MG63 (cell line): ENCODE data around the gene SPATA1. TPM values are rescaled to one million over a fixed set of nuclear protein-coding genes. Genes with fewer than 3 reads are reported as not detected.

Source experiments
- DNase-seq: peaks from one replicate; pipeline ENCODE4 v3.0.0-alpha.2; 2020
- H3K27me3 ChIP-seq: fragments of 250-450 bp; sonication (Bioruptor Pico); 2 replicates; pipeline ENCODE4 v1.5.1; 2020; ENCODE audit warnings: mild to moderate bottlenecking, moderate library complexity
- H3K36me3 ChIP-seq: fragments of 250-450 bp; sonication (Bioruptor Pico); 2 replicates; pipeline ENCODE4 v1.5.1; 2020; ENCODE audit warnings: mild to moderate bottlenecking, moderate library complexity
- H3K4me3 ChIP-seq: fragments of 250-450 bp; sonication (Bioruptor Pico); 2 replicates; pipeline ENCODE4 v1.5.1; 2020; ENCODE audit warnings: mild to moderate bottlenecking, moderate library complexity
- H3K9me3 ChIP-seq: fragments of 250-450 bp; sonication (Bioruptor Pico); 2 replicates; pipeline ENCODE4 v1.5.1; 2020; ENCODE audit warnings: mild to moderate bottlenecking, moderate library complexity
- total RNA-seq: library from RNA; depleted of rRNA; stranded (reverse); fragments of >200 nt; shearing (Covaris generic); gene quantifications from 2 replicates; pipeline ENCODE4 v1.2.3, GENCODE V29; 2014; ENCODE audit warnings: low replicate concordance; rRNA removed

SPATA1 gene
- total RNA-seq, 1 experiment from 2014 or later, result not detected

DNA sequence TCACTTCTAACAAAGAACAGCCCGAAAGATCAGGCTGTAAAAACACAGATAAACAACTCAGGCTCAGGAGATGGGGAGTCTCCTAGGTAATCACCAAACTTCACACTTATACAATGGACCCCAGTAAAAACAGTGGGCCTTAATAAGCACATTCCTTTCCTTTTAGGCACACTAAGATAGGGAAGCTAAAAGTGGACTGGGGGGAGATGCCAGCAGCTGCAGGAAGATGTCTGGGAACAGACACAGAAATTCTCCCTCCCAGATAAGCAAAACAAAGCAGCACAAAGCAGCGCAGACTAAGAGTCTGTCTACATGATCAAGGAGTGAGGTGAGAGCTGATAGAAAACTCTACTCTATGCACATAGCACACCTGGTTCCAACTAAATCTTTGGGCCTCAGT is 97.0 kb downstream of the SPATA1 start:
- Histone ChIP-seq H3K9me3 (no peaks in the 10 kb centered on the region; the same call in 1 of the 2 replicates), H3K4me3 (peak overlapping the region; percentile 38)

DNA sequence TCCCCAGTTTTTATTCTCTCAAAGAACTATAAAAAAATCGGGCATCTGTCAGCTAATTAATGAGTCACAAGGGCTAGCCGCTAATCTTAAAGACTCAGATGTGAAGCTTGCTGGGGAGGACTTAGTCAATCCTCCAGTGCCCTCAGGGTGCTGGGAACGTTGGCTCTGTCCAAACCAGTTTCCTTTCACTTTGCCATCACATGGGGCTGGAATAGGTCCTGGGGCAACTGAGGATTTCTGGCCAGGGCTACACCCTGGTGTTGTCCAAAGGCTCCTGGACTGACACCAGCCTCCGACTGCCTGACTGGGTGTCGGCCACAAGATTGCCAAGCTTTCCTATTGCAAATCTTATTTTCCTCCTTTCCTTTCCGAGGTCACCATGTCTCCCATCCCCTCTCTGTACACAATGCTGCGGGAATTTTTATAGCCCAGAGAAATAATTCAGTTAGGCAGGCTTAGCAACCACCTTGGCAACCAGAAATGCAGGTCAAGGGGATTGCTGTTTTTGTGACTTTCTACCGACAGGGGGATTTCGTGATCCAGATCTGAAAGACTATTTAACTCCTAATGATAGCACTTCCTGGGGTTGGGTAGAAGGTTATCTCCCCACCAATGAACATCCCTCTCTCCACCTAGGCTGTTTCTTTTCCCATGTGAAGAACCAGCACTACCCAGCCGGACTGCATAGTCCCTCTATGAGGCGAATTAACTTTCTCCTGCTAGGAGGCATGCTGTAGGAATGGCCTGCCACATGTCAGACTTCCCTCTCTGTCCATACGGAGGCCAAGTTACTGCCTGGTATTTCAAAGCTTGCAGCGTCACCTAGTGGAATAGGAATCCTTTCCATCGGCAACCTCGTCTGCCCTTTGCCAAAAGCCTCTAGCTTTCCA is 98.0 kb downstream of the SPATA1 start:
- DNase-seq, result peak; percentile 93
- H3K27me3 ChIP-seq, result no peaks in the 10 kb centered on the region
- H3K36me3 ChIP-seq, result no peaks in the 10 kb centered on the region
- H3K4me3 ChIP-seq, result peak overlapping the region; percentile 38
- no peaks in the 10 kb centered on the region; the same call in 1 of the 2 replicates for H3K9me3 ChIP-seq

More for the DNA sequence above, 97.0 kb downstream of the SPATA1 start:
- Histone ChIP-seq H3K36me3 (no peaks in the 10 kb centered on the region), H3K27me3 (no peaks in the 10 kb centered on the region)
- peak; percentile 35 for DNase-seq

DNA sequence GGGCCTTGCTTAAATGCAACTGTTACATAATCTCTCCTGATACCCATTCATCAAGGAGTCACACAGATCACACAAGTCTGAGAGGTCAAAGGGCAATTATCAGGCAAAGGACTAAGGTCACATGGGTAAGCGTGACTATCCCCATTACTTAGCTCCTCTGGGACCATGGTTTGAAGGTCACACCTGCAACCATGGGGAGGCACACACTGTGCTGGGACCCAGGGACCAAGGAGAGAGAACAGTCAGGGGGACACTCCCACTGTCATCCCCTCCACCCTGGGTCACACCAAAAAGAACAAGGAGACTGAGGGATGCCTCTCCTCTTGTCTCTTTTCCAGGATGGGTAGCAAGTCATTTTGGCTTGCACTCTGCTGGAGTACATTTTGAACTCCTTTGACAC is 99.0 kb downstream of the SPATA1 start:
- Histone ChIP-seq H3K4me3 (no peak overlapping the region), H3K9me3 (no peaks in the 10 kb centered on the region; the same call in 1 of the 2 replicates), H3K36me3 (no peaks in the 10 kb centered on the region), H3K27me3 (no peaks in the 10 kb centered on the region)
- DNase-seq, result no peak

DNA sequence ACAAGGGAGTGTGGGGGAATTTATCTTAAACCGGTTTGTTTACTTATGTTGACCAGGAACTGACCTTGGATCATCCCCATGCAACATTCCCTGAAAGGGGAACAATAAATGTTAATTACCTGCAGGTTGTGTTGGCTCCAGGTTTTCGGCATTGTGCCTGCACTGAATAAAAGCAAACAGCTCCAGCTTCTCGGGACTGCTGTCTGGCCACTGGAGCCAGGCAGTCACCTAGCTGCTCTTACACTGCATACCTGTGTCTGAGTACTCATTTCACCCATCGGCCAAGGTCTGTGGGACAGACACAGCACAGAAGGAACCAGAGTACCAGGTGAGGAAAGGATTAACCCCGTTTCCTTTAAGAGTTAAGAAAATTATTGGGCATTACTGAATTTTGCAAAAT is 100.8 kb downstream of the SPATA1 start:
- no peak for DNase-seq
- H3K9me3 ChIP-seq, result no peaks in the 10 kb centered on the region; the same call in 1 of the 2 replicates
- H3K27me3 ChIP-seq, result no peaks in the 10 kb centered on the region
- no peak overlapping the region for H3K4me3 ChIP-seq
- no peaks in the 10 kb centered on the region for H3K36me3 ChIP-seq

DNA sequence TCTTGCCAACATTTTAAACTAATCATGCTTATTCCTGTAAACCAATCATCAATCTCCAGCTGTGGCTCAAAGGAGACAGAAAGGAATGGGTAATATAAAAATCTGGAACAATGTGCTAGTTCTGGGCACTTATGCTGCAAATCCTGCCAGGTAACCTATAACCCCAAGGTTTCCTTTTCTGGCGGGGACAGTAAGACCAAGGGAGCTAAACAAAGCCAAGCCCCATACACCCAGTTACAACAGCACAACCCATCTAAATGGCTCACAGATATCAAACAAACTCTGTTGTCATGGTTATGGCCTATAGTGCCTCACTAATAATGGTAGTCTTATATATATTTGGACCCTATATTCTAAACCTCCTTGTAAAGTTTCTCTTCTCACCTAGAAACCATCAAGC is 104.9 kb downstream of the SPATA1 start:
- 0 out of 2 replicates have a peak, but pooled peaks cover 4% of the 10 kb centered on the region for H3K36me3 ChIP-seq
- H3K9me3 ChIP-seq, result peaks cover 29% of the 10 kb centered on the region
- H3K27me3 ChIP-seq, result no peaks in the 10 kb centered on the region
- H3K4me3 ChIP-seq, result no peak overlapping the region
- no peak for DNase-seq

DNA sequence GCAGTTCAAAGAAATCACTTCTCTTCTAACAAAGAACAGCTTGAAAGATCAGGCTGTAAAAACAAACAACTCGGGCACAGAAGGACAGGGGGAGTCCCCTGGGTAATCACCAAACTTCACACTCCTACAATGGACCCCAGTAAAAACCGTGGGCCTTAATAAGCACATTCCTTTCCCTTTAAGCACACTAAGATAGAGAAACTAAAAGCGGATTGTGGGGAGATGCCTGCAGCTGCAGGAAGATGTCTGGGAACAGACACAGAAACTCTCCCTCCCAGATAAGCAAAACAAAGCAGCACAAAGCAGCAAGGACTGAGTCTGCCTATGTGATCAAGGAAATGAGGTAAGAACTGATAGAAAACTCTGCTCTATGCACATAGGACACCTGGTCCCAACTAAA is 105.6 kb downstream of the SPATA1 start:
- H3K36me3 ChIP-seq, result 0 out of 2 replicates have a peak, but pooled peaks cover 4% of the 10 kb centered on the region
- no peak overlapping the region for H3K4me3 ChIP-seq
- DNase-seq, result no peak
- H3K27me3 ChIP-seq, result no peaks in the 10 kb centered on the region
- H3K9me3 ChIP-seq, result peaks cover 31% of the 10 kb centered on the region

DNA sequence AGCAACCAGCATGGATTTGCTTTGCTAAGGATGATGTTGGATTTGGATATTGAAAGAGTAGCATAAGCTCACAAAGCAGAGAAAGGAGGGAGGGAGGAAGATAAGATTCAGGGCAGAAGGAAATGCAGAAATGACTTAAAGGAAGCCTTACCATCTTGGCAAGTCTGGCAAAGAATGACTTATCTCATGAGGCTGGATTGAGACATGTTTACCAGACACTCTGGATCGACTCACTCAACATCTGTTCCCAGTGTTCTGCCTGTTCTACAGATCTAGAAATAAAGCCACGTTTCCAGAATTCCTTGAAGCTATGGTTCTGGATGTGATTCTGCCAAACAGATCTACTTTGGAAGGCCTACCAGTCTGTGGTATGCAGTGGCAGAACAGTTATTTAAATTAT is 106.8 kb downstream of the SPATA1 start:
- Histone ChIP-seq H3K27me3 (no peaks in the 10 kb centered on the region), H3K4me3 (no peak overlapping the region), H3K9me3 (peaks cover 31% of the 10 kb centered on the region), H3K36me3 (0 out of 2 replicates have a peak, but pooled peaks cover 4% of the 10 kb centered on the region)
- DNase-seq, result no peak

DNA sequence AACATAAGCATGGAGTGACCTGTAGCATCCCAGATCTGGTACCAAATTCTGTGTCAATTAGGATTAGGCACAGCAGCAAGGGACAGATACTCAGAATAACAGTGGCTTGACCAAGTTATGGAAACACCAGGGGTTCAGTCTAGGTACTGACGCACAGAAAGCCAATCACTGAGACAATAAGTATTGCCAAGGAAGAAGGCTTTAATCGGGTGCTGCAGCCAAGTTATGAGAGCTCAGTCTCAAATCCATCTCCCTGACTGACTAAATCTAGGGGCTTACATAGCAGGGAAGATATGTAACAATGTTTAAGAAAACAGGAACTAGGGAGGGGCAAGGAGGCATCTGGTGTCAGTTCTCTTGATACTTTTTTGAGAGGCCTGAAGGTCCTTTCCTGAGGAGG is 107.7 kb downstream of the SPATA1 start:
- DNase-seq, result no peak
- no peaks in the 10 kb centered on the region for H3K27me3 ChIP-seq
- 0 out of 2 replicates have a peak, but pooled peaks cover 4% of the 10 kb centered on the region for H3K36me3 ChIP-seq
- H3K4me3 ChIP-seq, result no peak overlapping the region
- peaks cover 31% of the 10 kb centered on the region for H3K9me3 ChIP-seq

DNA sequence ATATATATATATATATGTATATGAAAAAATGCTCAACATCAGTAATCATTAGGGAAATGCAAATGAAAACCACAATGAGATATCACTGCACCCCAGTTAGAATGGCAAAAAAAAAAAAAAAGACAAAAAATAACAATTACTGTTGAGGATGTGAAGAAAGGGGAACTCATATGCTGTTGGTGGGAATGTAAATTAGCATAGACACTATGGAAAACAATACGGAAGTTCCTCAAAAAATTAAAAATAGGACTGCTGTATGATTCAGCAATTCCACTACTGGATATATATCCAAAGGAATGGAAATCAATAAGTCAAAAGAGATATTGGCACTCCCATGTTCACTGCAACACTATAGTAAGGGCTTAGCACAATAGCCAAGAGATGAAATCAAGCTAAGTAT is 109.6 kb downstream of the SPATA1 start:
- Histone ChIP-seq H3K9me3 (peaks cover 31% of the 10 kb centered on the region), H3K36me3 (0 out of 2 replicates have a peak, but pooled peaks cover 4% of the 10 kb centered on the region), H3K27me3 (no peaks in the 10 kb centered on the region), H3K4me3 (no peak overlapping the region)
- no peak for DNase-seq

Other genes with a start within 250 kb of the SPATA1 start
- 0.15 and 0.40 TPM in 2 replicates for gene SAMD13, start 204.7 kb upstream of the SPATA1 start, total RNA-seq
- not detected in 2 replicates for gene DNASE2B, start 107.9 kb upstream of the SPATA1 start, total RNA-seq
- 55.3 and 61.7 TPM in 2 replicates for gene RPF1, start 27.1 kb upstream of the SPATA1 start, total RNA-seq
- 119 and 120 TPM in 2 replicates for gene GNG5, start 195 bp downstream of the SPATA1 start, total RNA-seq
- 6.8 and 7.4 TPM in 2 replicates for gene CTBS, start 68.1 kb downstream of the SPATA1 start, total RNA-seq
- gene SSX2IP, start 184.1 kb downstream of the SPATA1 start, total RNA-seq, result 27.5 and 62.9 TPM in 2 replicates